SK-N-SH (cell line): ENCODE data around the gene GFI1B. TPM values are rescaled to one million over a fixed set of nuclear protein-coding genes. Genes with fewer than 3 reads are reported as not detected.

Source experiments
- CTCF ChIA-PET: fragments of 300-600, 350-600 bp; formaldehyde crosslinking; extraction: SDS; loops from one replicate; lab custom pipeline; 2021; lab: Yijun Ruan, JAX
- POLR2A ChIA-PET: fragments of 350-600 bp; sonication (Branson Sonifier 250); formaldehyde crosslinking; extraction: SDS; loops from one replicate; lab custom pipeline; 2020; ENCODE audit warnings: antibody characterized with exemption, inconsistent platforms; lab: Yijun Ruan, JAX
- DNase-seq: peaks from one replicate; pipeline ENCODE4 v3.0.0; 2012
- H2AFZ ChIP-seq: fragments of 200-600 bp; sonication (generic); 2 replicates; pipeline ENCODE4 v1.8.1; 2016; ENCODE audit warnings: antibody characterized with exemption, mild to moderate bottlenecking, low read depth
- H3F3A ChIP-seq: fragments of 200-600 bp; sonication (generic); replicated peaks from 2 replicates; pipeline ENCODE3; 2016; ENCODE audit warnings: antibody characterized with exemption, mild to moderate bottlenecking; ENCODE audit not compliant: insufficient read depth
- H3K27ac ChIP-seq, 2 experiments: fragments of 200-500 bp in 1 of 2; fragments of 200-600 bp in 1 of 2; sonication (Bioruptor generic) in 1 of 2; sonication (generic), shearing (Covaris generic) in 1 of 2; 2 replicates each; pipeline versions ENCODE4 v1.5.1 to v1.6.1; 2014 to 2016; ENCODE audit warnings: low read depth in 2 of 2, inconsistent platforms in 1 of 2, low read length in 1 of 2, mild to moderate bottlenecking in 1 of 2, mixed read lengths in 1 of 2
- H3K27me3 ChIP-seq: fragments of 200-600 bp; sonication (generic), shearing (Covaris generic); 2 replicates; pipeline ENCODE4 v1.6.1; 2016; ENCODE audit warnings: mixed run types; ENCODE audit not compliant: insufficient read depth
- H3K36me3 ChIP-seq, 2 experiments: fragments of 200-500 bp in 1 of 2; fragments of 200-600 bp in 1 of 2; sonication (Bioruptor generic) in 1 of 2; sonication (generic) in 1 of 2; replicated peaks in 1 of 2; 2 replicates each; pipeline versions ENCODE3 to v1.5.1; 2014 to 2016; ENCODE audit warnings: low read length in 1 of 2, mild to moderate bottlenecking in 1 of 2; ENCODE audit not compliant: insufficient read depth in 2 of 2, control insufficient read depth in 1 of 2
- H3K4me1 ChIP-seq, 2 experiments: fragments of 200-500 bp in 1 of 2; fragments of 200-600 bp in 1 of 2; sonication (Bioruptor generic) in 1 of 2; sonication (generic), shearing (Covaris generic) in 1 of 2; 2 replicates each; pipeline versions ENCODE4 v1.5.1 to v1.6.1; 2014 to 2016; ENCODE audit warnings: low read depth in 1 of 2, low read length in 1 of 2, mixed run types in 1 of 2; ENCODE audit not compliant: insufficient read depth in 2 of 2, control insufficient read depth in 1 of 2
- H3K4me2 ChIP-seq: fragments of 200-600 bp; sonication (generic), shearing (Covaris generic); 2 replicates; pipeline ENCODE4 v1.6.1; 2017; ENCODE audit warnings: mixed run types
- H3K4me3 ChIP-seq, 2 experiments: fragments of 200-500 bp in 1 of 2; fragments of 200-600 bp in 1 of 2; sonication (Bioruptor generic) in 1 of 2; sonication (generic), shearing (Covaris generic) in 1 of 2; 2 replicates each; pipeline versions ENCODE4 v1.5.1 to v1.8.1; 2014 to 2016; ENCODE audit warnings: low read depth in 2 of 2, inconsistent platforms in 1 of 2, low read length in 1 of 2, mild to moderate bottlenecking in 1 of 2, mixed read lengths in 1 of 2, moderate library complexity in 1 of 2
- H3K79me2 ChIP-seq: fragments of 200-600 bp; sonication (generic); 2 replicates; pipeline ENCODE4 v1.8.1; 2017; ENCODE audit warnings: mild to moderate bottlenecking; ENCODE audit not compliant: insufficient read depth
- H3K9ac ChIP-seq: fragments of 200-600 bp; sonication (generic); 2 replicates; pipeline ENCODE4 v1.6.1; 2017; ENCODE audit warnings: mixed run types
- H3K9me2 ChIP-seq: fragments of 200-600 bp; sonication (generic); 2 replicates; pipeline ENCODE4 v1.6.1; 2017; ENCODE audit warnings: mixed run types
- H3K9me3 ChIP-seq: fragments of 200-600 bp; sonication (generic); 2 replicates; pipeline ENCODE4 v1.6.1; 2017; ENCODE audit warnings: mixed run types, mild to moderate bottlenecking, moderate library complexity
- H4K20me1 ChIP-seq: fragments of 200-600 bp; sonication (generic); 2 replicates; pipeline ENCODE4 v1.6.1; 2017; ENCODE audit warnings: mild to moderate bottlenecking, mixed run types; ENCODE audit not compliant: insufficient read depth
- CHD2 ChIP-seq: fragments of 150-350 bp; IDR thresholded peaks from 2 replicates; pipeline ENCODE4 v1.6.1; 2018; ENCODE audit warnings: low read length; ENCODE audit not compliant: partially characterized antibody
- EZH2phosphoT487 ChIP-seq: fragments of 200-600 bp; sonication (generic); IDR thresholded peaks from 2 replicates; pipeline ENCODE4 v1.6.1; 2017; ENCODE audit warnings: low read depth, mixed run types, mild to moderate bottlenecking, antibody characterized with exemption, moderate library complexity, borderline replicate concordance
- FOXM1 ChIP-seq: IDR thresholded peaks from 2 replicates; pipeline ENCODE4 v1.4.0; 2012; ENCODE audit warnings: low read depth, mild to moderate bottlenecking
- GABPA ChIP-seq: IDR thresholded peaks from 2 replicates; pipeline ENCODE4 v1.4.0; 2012; ENCODE audit warnings: low read depth, mild to moderate bottlenecking
- JUND ChIP-seq: IDR thresholded peaks from 2 replicates; pipeline ENCODE4 v1.4.0; 2012
- MEF2A ChIP-seq: IDR thresholded peaks from 2 replicates; pipeline ENCODE4 v1.4.0; 2012; ENCODE audit warnings: low read depth, borderline replicate concordance
- NFIC ChIP-seq: IDR thresholded peaks from 2 replicates; pipeline ENCODE4 v1.4.0; 2012; ENCODE audit warnings: borderline replicate concordance
- RCOR1 ChIP-seq: fragments of 150-350 bp; IDR thresholded peaks from 2 replicates; pipeline ENCODE4 v1.6.1; 2017; ENCODE audit warnings: antibody characterized with exemption, low read length
- RFX5 ChIP-seq: IDR thresholded peaks from 2 replicates; pipeline ENCODE4 v1.6.1; 2012; ENCODE audit warnings: mild to moderate bottlenecking, improper control_type of control experiment, low read length
- RXRA ChIP-seq: IDR thresholded peaks from 2 replicates; pipeline ENCODE4 v1.4.0; 2012; ENCODE audit warnings: low read depth, mild to moderate bottlenecking, borderline replicate concordance
- SIN3A ChIP-seq: IDR thresholded peaks from 2 replicates; pipeline ENCODE4 v1.6.1; 2012; ENCODE audit warnings: low read depth, mild to moderate bottlenecking, low read length, moderate library complexity, borderline replicate concordance
- TAF1 ChIP-seq: IDR thresholded peaks from 2 replicates; pipeline ENCODE4 v1.6.1; 2012; ENCODE audit warnings: low read depth, mild to moderate bottlenecking, low read length, moderate library complexity, borderline replicate concordance
- TEAD4 ChIP-seq: IDR thresholded peaks from 2 replicates; pipeline ENCODE4 v1.4.0; 2012; ENCODE audit warnings: mild to moderate bottlenecking, borderline replicate concordance; ENCODE audit not compliant: insufficient read depth
- YY1 ChIP-seq: IDR thresholded peaks from 2 replicates; pipeline ENCODE4 v1.4.0; 2012; ENCODE audit warnings: low read depth, mild to moderate bottlenecking
- WGBS: methylation state at CpG from one replicate; pipeline ENCODE4 v1.1.6; 2017; ENCODE audit warnings: low lambda C conversion rate; 5-methylcytosine and 5-hydroxymethylcytosine counted together
- polyA plus RNA-seq, 3 experiments: library from polyadenylated mRNA; depleted of rRNA; stranded (reverse); fragments of >200 nt; gene quantifications; 2 replicates each; pipeline ENCODE4 v1.2.3, GENCODE V29; 2012
- TF ChIP-seq, protein P1 (sequence below): fragments of 150-350 bp; IDR thresholded peaks from 2 replicates; pipeline ENCODE4 v1.6.1; 2016; ENCODE audit warnings: mild to moderate bottlenecking, low read depth, low read length
- TF ChIP-seq, protein P2 (sequence below): IDR thresholded peaks from 2 replicates; pipeline ENCODE4 v1.4.0; 2012; ENCODE audit warnings: low read depth

The GFI1B gene
- polyA plus RNA-seq, 1 of the 3 experiments (the other 2 are of a cell fraction), result not detected

GRCh38 chr9:132985071-132985350, 6.5 kb downstream of the GFI1B start:
- DNase-seq, result no peak
- Histone ChIP-seq H3K27ac (no peak overlapping the region), H4K20me1 (no peaks in the 10 kb centered on the region), H3K9me3 (no peaks in the 10 kb centered on the region), H3K4me2 (no peak overlapping the region), H2AFZ (no peak overlapping the region), H3F3A (no peaks in the 10 kb centered on the region), H3K4me1 (no peaks in the 10 kb centered on the region), H3K9ac (no peak overlapping the region), H3K79me2 (no peaks in the 10 kb centered on the region), H3K9me2 (no peaks in the 10 kb centered on the region), H3K36me3 (no peaks in the 10 kb centered on the region), H3K27me3 (peaks cover 21% of the 10 kb centered on the region), H3K4me3 (no peak overlapping the region)
- POLR2A ChIA-PET, result no interaction called here
- TF ChIP-seq TEAD4 (no peak), NFIC (no peak), SIN3A (no peak), EZH2phosphoT487 (no peak), GABPA (no peak), RCOR1 (no peak), YY1 (no peak), TAF1 (no peak), FOXM1 (no peak), CHD2 (no peak), RXRA (no peak), RFX5 (no peak)
- TF ChIP-seq, protein P1, sequence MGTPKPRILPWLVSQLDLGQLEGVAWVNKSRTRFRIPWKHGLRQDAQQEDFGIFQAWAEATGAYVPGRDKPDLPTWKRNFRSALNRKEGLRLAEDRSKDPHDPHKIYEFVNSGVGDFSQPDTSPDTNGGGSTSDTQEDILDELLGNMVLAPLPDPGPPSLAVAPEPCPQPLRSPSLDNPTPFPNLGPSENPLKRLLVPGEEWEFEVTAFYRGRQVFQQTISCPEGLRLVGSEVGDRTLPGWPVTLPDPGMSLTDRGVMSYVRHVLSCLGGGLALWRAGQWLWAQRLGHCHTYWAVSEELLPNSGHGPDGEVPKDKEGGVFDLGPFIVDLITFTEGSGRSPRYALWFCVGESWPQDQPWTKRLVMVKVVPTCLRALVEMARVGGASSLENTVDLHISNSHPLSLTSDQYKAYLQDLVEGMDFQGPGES, result no peak
- 20% methylated on average over 2 of the region's 4 CpGs for WGBS
- CTCF ChIA-PET, result interaction anchor here (1.6 to 1.7 kb wide), 4 partner anchors 8 to 83 kb away, joined by 4 to 10 read pairs (median 6); no protein-coding TSS in a partner anchor

GRCh38 chr9:132985489-132985888, 7.0 kb downstream of the GFI1B start:
- Histone ChIP-seq H3K9me3 (no peaks in the 10 kb centered on the region), H3K9ac (no peak overlapping the region), H3F3A (no peaks in the 10 kb centered on the region)
- TF ChIP-seq EZH2phosphoT487, result no peak
- TF ChIP-seq CHD2, result no peak
- TF ChIP-seq JUND, result no peak
- TF ChIP-seq RFX5, result no peak
- TF ChIP-seq, protein P2, sequence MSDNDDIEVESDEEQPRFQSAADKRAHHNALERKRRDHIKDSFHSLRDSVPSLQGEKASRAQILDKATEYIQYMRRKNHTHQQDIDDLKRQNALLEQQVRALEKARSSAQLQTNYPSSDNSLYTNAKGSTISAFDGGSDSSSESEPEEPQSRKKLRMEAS, result no peak
- no peak for TF ChIP-seq YY1
- no peak for TF ChIP-seq GABPA
- TF ChIP-seq MEF2A, result no peak
- TF ChIP-seq, all 33 proteins: peak for 0
- Histone ChIP-seq H3K36me3 (no peaks in the 10 kb centered on the region), H3K4me3 (no peak overlapping the region), H3K4me2 (no peak overlapping the region), H2AFZ (no peak overlapping the region), H3K4me1 (no peaks in the 10 kb centered on the region), H3K79me2 (no peaks in the 10 kb centered on the region), H4K20me1 (no peaks in the 10 kb centered on the region), H3K27me3 (peaks cover 16% of the 10 kb centered on the region), H3K27ac (no peak overlapping the region), H3K9me2 (no peaks in the 10 kb centered on the region)
- ChIA-PET POLR2A (no interaction called here), CTCF (interaction anchor here (1.6 to 1.7 kb wide), 4 partner anchors 8 to 84 kb away, joined by 4 to 10 read pairs (median 6); no protein-coding TSS in a partner anchor)
- no peak for DNase-seq
- 75% methylated on average over 8 of the region's 8 CpGs for WGBS
